ENCODE results near the gene INSL3.

Gene INSL3

DNA sequence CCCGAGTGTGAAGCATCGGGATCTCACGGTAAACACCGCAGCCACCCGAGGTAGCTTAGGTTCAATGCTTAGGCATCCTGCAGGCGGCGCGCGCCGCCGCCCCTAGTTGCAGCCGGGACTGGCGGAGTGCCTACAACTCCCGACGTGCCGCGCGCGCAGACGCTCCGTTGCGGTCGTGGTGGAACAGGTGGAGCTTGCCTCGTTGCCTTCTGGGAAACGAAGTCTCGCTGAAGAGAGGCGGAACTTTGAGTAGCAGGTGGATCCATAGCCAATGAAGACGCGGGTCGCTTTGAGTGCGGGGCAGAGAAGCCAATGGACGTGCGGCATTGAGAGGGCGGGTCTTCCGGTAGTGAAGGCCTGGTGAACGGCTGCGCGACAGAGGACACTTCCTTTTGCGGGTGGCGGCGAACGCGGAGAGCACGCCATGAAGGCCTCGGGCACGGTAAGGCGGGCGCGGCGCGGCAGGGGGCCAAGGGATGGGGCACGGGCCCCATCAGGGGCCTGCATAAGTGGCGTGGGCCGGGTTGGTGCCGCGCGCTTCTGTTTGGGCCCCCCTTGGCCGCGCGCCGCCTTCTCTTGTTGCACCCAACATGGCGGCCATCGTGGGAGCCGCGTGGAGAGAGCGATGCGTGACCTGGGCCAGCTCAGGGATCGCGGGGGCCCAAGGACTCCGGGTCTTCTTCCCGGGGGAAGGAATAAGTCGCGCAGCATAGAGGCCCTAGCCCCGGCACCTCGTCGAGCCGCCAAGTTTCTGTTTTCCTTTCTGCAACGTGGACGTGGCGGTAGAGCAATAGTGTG lies 38.4 kb upstream of the INSL3 start, which contains the start of gene RPL18A:
Gene RPL18A, plus strand, starts transcription at position 378 of the 798 bp plus-strand sequence. Its CDS starts 47 bp downstream, at position 425.
- ATAC-seq (replicated peaks), result peak; percentile 95
- Mint-ChIP-seq H3K4me3 (peak within 1 kb of the TSS; percentile 87 to 93), H3K36me3 (ENCODE audit: insufficient read depth) (peaks cover 54% of the 10 kb centered on the region)

DNA sequence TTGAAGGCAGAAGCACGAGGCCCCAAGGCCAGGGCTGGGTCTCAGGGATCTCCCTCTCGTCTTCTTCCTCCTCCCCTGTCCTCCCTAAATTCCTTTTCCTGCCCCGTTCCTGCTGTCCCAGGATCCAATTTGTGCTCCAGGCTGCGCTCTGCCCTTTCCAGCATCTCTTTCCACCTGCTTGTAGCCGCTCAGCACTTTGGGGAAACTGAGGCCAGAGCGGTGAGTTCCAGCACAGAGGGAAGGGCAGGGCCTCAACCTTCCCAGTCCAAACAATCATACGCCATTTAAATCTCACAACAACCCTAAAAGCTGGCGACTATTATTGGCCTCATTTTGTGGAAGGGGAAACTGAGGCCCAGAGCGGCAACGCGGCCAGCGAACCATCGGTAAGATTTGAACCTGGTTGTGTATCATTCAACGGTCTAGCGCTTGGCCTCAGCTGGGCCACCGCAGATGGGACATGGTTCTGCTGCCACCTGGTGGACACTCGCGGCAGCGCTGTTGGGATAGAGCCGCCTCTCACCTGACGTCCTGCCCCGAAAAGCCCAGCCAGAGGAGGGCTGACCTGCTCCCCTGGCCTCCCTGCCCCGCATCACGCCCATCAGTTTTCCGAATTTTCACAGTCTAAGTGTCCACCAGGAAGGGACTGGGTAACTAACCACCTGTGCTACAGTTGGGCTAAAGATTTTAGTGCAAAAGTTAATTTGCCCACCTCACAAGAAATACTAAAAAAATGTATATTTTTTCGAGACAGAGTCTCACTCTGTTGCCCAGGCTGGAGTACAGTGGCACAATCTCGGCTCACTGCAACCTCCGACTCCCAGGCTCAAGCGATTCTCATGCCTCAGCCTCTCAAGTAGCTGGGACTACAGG lies 34.2 kb upstream of the INSL3 start:
- Mint-ChIP-seq H3K9me3 (no peaks in the 10 kb centered on the region), H3K27ac (peak overlapping the region in 1 of 2 donors; percentile 81), H3K27me3 (no peaks in the 10 kb centered on the region), H3K36me3 (ENCODE audit: insufficient read depth) (peaks cover 16% of the 10 kb centered on the region), H3K4me1 (ENCODE audit: low read depth in 2 of 2) (peaks cover 20 to 29% of the 10 kb centered on the region in 2 donors), H3K4me3 (no peak overlapping the region)
- peak; percentile 91 to 93 (median 91) for DNase-seq
- ATAC-seq (replicated peaks), result peak; percentile 21

More for the DNA sequence above, 38.4 kb upstream of the INSL3 start, which contains the start of gene RPL18A:
- peak within 1 kb of the TSS; percentile 89 to 92 for H3K27ac Mint-ChIP-seq
- H3K9me3 Mint-ChIP-seq, result no peaks in the 10 kb centered on the region
- H3K4me1 Mint-ChIP-seq (ENCODE audit: low read depth in 2 of 2), result peaks cover 26 to 33% of the 10 kb centered on the region in 2 donors
- no peaks in the 10 kb centered on the region for H3K27me3 Mint-ChIP-seq
- DNase-seq, result peak; percentile 95 to 97 (median 96)

DNA sequence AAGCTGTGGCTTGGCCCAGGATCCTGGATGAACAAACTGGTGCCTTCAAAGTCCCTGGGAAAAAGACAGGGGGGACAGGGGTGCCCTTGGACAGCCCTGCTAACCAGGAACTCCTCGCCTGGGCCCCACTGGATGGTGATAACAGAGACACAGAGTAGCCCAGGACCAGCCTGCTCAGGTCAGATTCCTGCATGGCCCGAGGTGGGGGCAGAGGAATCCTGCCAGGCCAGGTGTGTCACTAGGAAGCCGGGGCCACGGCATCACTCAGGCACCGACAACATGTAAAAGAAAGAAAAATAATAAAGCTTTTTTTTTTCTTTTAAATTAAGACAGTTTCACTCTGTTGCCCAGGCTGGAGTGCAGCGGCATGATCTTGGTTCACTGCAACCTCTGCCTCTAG lies 32.7 kb upstream of the INSL3 start:
- H3K27me3 Mint-ChIP-seq, result no peaks in the 10 kb centered on the region
- DNase-seq (no peak), ATAC-seq (replicated peaks) (no peak)
- no peak overlapping the region for H3K4me3 Mint-ChIP-seq
- no peak overlapping the region for H3K27ac Mint-ChIP-seq
- H3K4me1 Mint-ChIP-seq (ENCODE audit: low read depth in 2 of 2), result peaks cover 31 to 32% of the 10 kb centered on the region in 2 donors
- H3K36me3 Mint-ChIP-seq (ENCODE audit: insufficient read depth), result peaks cover 2% of the 10 kb centered on the region
- no peaks in the 10 kb centered on the region for H3K9me3 Mint-ChIP-seq

DNA sequence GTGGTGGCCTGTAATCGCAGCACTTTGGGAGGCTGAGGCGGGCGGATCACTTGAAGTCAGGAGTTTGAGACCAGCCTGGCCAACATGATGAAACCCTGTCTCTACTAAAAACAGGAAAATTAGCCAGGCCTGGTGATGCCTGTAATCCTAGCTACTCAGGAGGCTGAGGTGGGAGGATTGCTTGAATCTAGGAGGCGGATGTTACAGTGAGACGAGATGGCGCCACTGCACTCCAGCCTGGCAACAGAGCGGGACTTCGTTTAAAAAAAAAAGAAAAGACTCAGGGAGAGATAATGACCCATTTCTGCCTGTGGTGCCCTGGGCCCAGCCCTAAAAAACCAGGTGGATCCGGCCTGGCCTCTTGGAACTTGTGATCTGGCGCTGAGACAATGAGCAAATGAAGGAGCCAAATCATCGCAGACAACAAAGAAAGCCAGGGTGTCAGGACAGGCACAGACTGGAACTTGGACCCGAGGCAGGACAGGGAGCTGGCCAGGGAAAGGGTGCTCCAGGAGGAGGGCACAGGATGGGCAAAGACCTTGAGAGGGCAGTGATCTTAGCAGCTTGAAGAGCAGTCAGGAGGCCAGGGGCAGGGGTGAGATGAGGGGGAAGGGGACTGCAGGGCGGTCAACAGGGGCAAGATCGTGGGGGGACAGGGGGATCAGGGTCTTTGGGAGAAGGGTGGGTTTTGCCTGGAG lies 27.4 kb upstream of the INSL3 start:
- ATAC-seq (replicated peaks) (no peak), DNase-seq (no peak)
- Mint-ChIP-seq H3K9me3 (no peaks in the 10 kb centered on the region), H3K36me3 (ENCODE audit: insufficient read depth) (peaks cover 33% of the 10 kb centered on the region), H3K4me1 (ENCODE audit: low read depth in 2 of 2) (peaks cover 59 to 63% of the 10 kb centered on the region in 2 donors), H3K27me3 (no peaks in the 10 kb centered on the region), H3K4me3 (peak overlapping the region; percentile 89 to 90), H3K27ac (peak overlapping the region; percentile 91 to 97)

DNA sequence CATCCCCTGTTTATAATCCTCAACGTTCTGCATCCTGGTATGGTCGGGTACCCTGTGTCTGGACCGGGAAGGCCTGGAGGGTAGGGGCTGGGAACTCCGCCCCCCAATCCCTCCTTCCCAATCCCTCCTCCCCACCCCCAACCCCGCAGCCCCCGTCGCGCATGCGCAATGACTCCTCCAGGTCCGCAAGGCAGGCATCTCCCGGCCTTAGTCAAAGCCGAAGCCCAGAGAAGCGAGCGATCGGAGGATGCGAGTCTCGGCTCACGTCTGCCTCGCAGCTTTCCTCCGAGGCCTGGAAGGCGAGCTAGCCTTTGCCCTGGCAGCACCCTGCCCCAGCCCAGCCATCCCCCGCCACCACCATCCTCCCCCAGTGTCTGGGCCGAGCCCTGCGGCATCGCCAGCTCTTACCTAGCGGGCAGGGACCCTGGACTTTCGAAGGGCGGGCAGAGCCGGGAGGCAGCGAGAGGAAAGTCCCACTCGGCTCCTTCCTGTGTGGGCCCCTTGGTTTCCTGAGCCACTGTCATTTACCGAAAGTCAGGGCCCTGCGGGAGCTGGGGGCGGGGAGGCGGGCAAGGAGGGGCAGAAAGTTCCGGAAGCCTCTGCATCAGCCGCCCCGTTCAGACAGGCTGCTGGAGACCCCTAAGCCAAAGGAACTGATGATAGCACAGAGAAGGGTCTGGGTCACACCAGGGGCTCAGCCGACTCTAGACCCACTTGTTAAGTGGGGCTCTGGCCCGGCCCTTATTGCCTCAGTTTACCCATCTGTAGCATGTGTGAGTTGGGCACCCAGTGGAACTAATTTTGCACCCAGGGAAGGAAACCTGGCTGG lies 26.4 kb upstream of the INSL3 start, which contains the start of gene JAK3:
Gene JAK3, minus strand, starts transcription at position 445 of the 829 bp plus-strand sequence. CDS start 3,565 bp downstream, outside the sequence.
- H3K27me3 Mint-ChIP-seq, result no peaks in the 10 kb centered on the region
- peaks cover 61 to 66% of the 10 kb centered on the region in 2 donors for H3K4me1 Mint-ChIP-seq (ENCODE audit: low read depth in 2 of 2)
- no peaks in the 10 kb centered on the region for H3K9me3 Mint-ChIP-seq
- peaks cover 43% of the 10 kb centered on the region for H3K36me3 Mint-ChIP-seq (ENCODE audit: insufficient read depth)
- DNase-seq, result peak; percentile 72 to 79 (median 77)
- ATAC-seq (replicated peaks), result peak; percentile 84
- H3K27ac Mint-ChIP-seq, result peak within 1 kb of the TSS; percentile 91 to 97
- peak within 1 kb of the TSS; percentile 89 to 90 for H3K4me3 Mint-ChIP-seq

DNA sequence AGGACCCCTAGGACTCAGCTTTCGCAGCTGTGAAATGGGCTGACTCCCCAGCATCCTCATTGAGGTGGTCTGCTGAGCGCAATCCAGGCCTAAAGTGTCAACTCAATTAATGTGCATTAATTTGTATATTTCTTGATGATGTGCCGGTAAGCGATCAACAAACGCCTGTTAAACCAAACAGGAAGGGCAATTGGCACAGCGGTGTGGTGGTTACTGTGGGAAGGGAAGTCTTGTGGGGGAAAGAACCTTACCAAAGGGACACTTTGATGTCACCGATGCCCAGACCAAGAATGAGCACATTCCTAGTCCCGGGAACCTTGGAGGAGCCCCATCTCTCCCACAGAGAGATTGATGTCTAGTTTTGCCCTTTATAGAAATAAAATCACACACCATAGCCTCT lies 24.8 kb upstream of the INSL3 start:
- H3K36me3 Mint-ChIP-seq (ENCODE audit: insufficient read depth), result peaks cover 51% of the 10 kb centered on the region
- DNase-seq (peak; percentile 42 to 53 (median 49)), ATAC-seq (replicated peaks) (peak; percentile 43)
- peak overlapping the region; percentile 91 to 97 for H3K27ac Mint-ChIP-seq
- H3K4me3 Mint-ChIP-seq, result peak overlapping the region; percentile 89 to 90
- H3K27me3 Mint-ChIP-seq, result no peaks in the 10 kb centered on the region
- H3K9me3 Mint-ChIP-seq, result no peaks in the 10 kb centered on the region
- peaks cover 56 to 62% of the 10 kb centered on the region in 2 donors for H3K4me1 Mint-ChIP-seq (ENCODE audit: low read depth in 2 of 2)

DNA sequence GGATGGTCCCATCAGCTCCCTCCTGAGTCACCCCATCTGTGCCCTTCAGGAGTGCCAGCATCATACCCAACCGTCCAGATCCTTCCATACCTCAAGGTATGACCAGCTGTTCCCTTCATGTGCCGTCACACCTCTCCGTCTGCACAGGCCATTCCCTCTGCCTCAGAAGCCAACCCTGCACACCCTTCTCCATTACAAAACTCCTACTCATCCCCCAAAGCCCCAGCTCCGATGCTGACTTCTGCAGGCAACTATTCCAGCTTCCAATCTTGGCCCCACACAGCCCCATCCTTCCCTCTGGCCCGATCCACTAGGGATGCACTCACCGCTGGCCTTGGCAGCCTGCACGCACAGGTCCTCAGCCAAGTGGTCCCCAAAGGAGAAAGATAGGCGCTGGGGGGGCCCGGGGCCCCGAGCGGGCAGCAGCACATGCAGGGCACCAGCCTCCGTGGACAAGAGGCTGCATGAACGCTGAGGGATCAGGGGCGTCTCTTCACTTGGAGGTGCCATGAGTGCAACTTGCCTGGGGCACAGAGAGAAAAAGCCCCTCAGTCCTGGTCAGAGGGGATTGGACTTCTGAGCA lies 22.7 kb upstream of the INSL3 start:
- H3K4me3 Mint-ChIP-seq, result peak overlapping the region; percentile 89 to 90
- peak overlapping the region; percentile 49 to 97 for H3K27ac Mint-ChIP-seq
- no peaks in the 10 kb centered on the region for H3K27me3 Mint-ChIP-seq
- DNase-seq, result no peak
- peaks cover 42 to 49% of the 10 kb centered on the region in 2 donors for H3K4me1 Mint-ChIP-seq (ENCODE audit: low read depth in 2 of 2)
- H3K36me3 Mint-ChIP-seq (ENCODE audit: insufficient read depth), result peaks cover 72% of the 10 kb centered on the region
- no peak for ATAC-seq (replicated peaks)
- no peaks in the 10 kb centered on the region for H3K9me3 Mint-ChIP-seq

DNA sequence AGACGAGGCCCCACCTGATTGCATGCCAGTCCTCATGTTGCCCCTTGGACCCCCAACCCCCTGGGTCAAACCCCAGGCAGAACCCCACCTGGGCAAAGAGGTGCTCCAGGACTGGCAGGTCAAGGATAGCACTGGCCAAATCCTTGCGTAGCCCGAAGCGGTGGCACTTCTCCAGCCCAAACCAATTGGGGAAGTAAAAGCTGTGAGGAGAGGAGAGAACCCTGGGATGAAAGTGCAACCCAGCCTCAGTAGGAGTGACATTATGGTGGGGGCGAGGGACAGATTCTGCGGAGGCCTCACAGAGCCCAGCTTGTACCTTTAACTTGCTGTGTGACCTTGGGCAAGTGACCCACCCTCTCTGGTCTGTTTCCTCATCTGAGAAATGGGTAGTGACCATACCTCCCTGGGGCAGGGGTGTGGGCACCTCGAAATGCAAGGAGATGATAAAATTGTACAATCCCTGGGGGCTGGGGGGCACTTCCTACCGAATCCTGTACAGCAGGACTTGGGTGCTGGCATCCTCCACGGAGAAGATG lies 22.0 kb upstream of the INSL3 start:
- peak overlapping the region; percentile 89 to 90 for H3K4me3 Mint-ChIP-seq
- peaks cover 36 to 44% of the 10 kb centered on the region in 2 donors for H3K4me1 Mint-ChIP-seq (ENCODE audit: low read depth in 2 of 2)
- peak overlapping the region in 1 of 2 donors; percentile 97 for H3K27ac Mint-ChIP-seq
- DNase-seq (no peak), ATAC-seq (replicated peaks) (no peak)
- H3K9me3 Mint-ChIP-seq, result no peaks in the 10 kb centered on the region
- no peaks in the 10 kb centered on the region for H3K27me3 Mint-ChIP-seq
- peaks cover 75% of the 10 kb centered on the region for H3K36me3 Mint-ChIP-seq (ENCODE audit: insufficient read depth)

DNA sequence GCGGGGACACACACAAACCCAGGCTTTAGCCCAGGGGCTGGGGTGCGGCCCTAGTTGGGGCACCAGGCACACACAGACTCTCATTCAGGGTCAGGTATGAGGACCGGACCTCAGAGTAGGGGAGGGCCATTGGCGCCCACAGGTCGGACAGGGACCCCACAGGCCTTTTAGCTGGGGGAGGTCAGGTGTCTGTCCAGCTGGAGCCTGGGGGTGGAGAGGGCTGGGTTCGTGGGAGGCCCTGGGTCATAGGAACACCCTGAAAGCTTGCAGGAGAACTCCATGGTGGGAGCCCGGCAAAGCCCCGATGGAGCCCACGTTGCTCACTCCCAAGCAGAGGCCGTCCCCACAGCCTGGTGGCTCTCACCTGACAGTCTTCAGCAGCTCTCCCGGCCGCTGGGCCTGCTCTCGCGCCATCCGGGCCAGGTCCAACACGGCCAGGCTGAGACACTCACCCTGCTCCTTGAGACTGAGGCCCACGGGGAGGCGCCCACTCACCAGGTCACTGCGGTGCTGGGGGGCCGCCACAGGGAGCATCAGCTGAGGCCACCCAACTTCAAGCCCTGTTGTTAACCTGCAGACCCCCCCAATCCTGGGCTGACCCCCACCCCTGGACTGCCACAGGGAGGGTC lies 21.5 kb upstream of the INSL3 start:
- Mint-ChIP-seq H3K4me3 (no peak overlapping the region), H3K9me3 (no peaks in the 10 kb centered on the region), H3K36me3 (ENCODE audit: insufficient read depth) (peaks cover 76% of the 10 kb centered on the region), H3K27ac (peak overlapping the region in 1 of 2 donors; percentile 97), H3K4me1 (ENCODE audit: low read depth in 2 of 2) (peaks cover 31 to 38% of the 10 kb centered on the region in 2 donors), H3K27me3 (no peaks in the 10 kb centered on the region)
- ATAC-seq (replicated peaks) (no peak), DNase-seq (no peak)

DNA sequence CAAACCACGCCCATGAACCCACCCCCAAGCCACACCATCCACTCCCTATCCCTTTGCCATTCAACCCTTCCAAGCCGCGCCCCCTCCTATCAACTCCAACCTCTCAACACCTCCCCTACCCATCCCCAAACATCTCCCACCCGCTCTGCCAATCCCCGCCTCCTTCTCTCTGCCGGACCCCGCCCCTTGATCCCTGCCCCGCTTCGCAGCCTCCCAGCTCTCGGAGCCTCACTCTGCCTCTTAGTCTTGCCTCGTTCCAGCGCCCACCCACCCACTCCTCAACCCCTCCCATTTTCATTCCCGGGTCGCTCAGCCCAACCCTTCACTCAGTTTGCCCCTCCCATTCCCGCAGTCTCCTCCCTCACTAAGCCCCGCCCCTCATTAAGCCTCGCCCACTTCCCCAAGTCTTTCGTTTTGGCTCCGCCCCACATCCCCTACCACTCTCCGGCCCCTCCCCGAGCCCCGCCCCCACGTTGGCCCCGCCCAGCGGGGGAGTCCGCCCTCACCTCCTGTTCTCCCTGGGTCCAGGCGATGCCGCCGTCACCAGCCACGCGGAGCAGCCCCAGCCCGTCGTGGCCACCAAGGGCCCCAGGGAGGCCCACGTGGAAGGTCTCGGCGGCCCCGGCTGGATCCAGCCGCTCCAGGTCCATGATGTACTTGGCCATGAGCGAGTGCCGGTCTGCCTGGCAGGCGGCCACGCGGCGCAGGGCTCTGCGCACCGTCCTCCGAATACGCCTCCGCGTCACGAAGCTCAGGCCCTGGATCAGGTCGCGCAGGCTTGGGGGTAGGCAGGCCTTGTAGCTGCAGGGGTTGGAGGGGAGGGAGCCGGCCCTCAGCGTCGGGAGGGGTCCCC lies 20.7 kb upstream of the INSL3 start:
- ATAC-seq (replicated peaks) (no peak), DNase-seq (no peak)
- peaks cover 30 to 37% of the 10 kb centered on the region in 2 donors for H3K4me1 Mint-ChIP-seq (ENCODE audit: low read depth in 2 of 2)
- H3K36me3 Mint-ChIP-seq (ENCODE audit: insufficient read depth), result peaks cover 78% of the 10 kb centered on the region
- H3K9me3 Mint-ChIP-seq, result no peaks in the 10 kb centered on the region
- peak overlapping the region; percentile 65 to 97 for H3K27ac Mint-ChIP-seq
- no peak overlapping the region for H3K4me3 Mint-ChIP-seq
- no peaks in the 10 kb centered on the region for H3K27me3 Mint-ChIP-seq

DNA sequence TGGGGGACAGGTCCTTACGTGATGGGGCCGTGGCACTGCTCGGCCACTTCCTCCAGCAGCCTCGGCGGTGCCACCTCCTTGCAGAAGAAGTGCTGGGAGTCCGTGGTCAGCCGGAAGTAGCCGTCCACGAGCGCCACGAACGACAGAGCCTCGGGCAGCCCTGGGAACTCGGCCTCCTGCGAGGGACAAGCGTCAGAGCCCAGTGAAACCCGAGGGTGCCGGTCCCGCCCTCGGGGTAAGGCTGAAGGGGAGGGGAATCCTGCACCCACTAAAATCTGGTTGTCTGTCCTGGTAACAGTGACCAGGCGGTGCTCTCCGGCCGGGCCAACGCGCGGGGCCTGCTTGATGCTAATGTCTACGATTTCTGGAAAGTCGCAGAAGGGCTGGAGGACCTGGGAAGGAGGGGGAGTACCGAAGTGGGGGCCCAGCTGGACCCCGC lies 20.1 kb upstream of the INSL3 start:
- Mint-ChIP-seq H3K4me3 (no peak overlapping the region), H3K36me3 (ENCODE audit: insufficient read depth) (peaks cover 83% of the 10 kb centered on the region), H3K27ac (peak overlapping the region; percentile 38 to 65), H3K9me3 (no peaks in the 10 kb centered on the region), H3K4me1 (ENCODE audit: low read depth in 2 of 2) (peaks cover 34 to 39% of the 10 kb centered on the region in 2 donors), H3K27me3 (no peaks in the 10 kb centered on the region)
- DNase-seq, result no peak
- ATAC-seq (replicated peaks), result no peak

Measured in effector memory CD8-positive, alpha-beta T cell (primary cell).